AG09309 (cell line): ENCODE measurements around the gene ECT2L.
"Not testable (repeated sequence)": the region's sequence is repeated elsewhere in the genome, so short reads cannot be mapped to it uniquely, and the experiment has no call there.

ENCODE experiments used
- DNase-seq: peaks from one replicate; pipeline ENCODE4 v3.0.0-alpha.2; 2010; ENCODE audit warnings: low read depth
- H3K4me3 ChIP-seq: 2 replicates; pipeline ENCODE4 v1.5.1; 2011; ENCODE audit warnings: mild to moderate bottlenecking, low read depth, low read length, moderate library complexity; ENCODE audit not compliant: control insufficient read depth
- CTCF ChIP-seq: IDR thresholded peaks from 2 replicates; pipeline ENCODE4 v1.5.1; 2011; ENCODE audit warnings: mild to moderate bottlenecking, low read depth, low read length, inconsistent platforms; ENCODE audit not compliant: insufficient read depth, control insufficient read depth; ENCODE audit errors: missing control alignments

The ECT2L gene

GRCh38 chr6:138914701-138915100, 118.8 kb downstream of the ECT2L start:
- no peak overlapping the region for H3K4me3 ChIP-seq
- no peak for DNase-seq
- TF ChIP-seq CTCF: no peak

GRCh38 chr6:138920906-138921305, 125.0 kb downstream of the ECT2L start:
- TF ChIP-seq CTCF: no peak
- H3K4me3 ChIP-seq: no peak overlapping the region
- no peak for DNase-seq

- H3K4me3 ChIP-seq: no peak overlapping the region
- TF ChIP-seq CTCF: no peak
- no peak for DNase-seq
Observed at GRCh38 chr6:138923561-138923960, 127.7 kb downstream of the ECT2L start.

GRCh38 chr6:138925806-138926205, 129.9 kb downstream of the ECT2L start:
- TF ChIP-seq CTCF: no peak
- DNase-seq: no peak
- H3K4me3 ChIP-seq: no peak overlapping the region

- no peak for DNase-seq
- no peak overlapping the region for H3K4me3 ChIP-seq
- no peak for TF ChIP-seq CTCF
Observed at GRCh38 chr6:138926579-138926978, 130.7 kb downstream of the ECT2L start.

GRCh38 chr6:138931660-138932059, 135.8 kb downstream of the ECT2L start:
- no peak overlapping the region for H3K4me3 ChIP-seq
- TF ChIP-seq CTCF: no peak

GRCh38 chr6:138936873-138937272, 141.0 kb downstream of the ECT2L start:
- H3K4me3 ChIP-seq, DNase-seq: not testable (repeated sequence)

More at GRCh38 chr6:138931660-138932059, 135.8 kb downstream of the ECT2L start:
- DNase-seq: no peak
